Central memory CD8-positive, alpha-beta T cell (primary cell): Measurements from ENCODE around the gene MYH6.

Experiments
- ATAC-seq: fragments of 150-1000 bp; cut with Tn5 transposase; replicated peaks from 2 replicates; pipeline ENCODE4 v1.10.0; 2022; ENCODE audit warnings: mild to moderate bottlenecking, moderate FRiP score, moderate number of reproducible peaks; ENCODE audit not compliant: poor library complexity, severe bottlenecking; ENCODE audit errors: extremely low read depth
- DNase-seq, 2 donors: peaks; one replicate each; pipeline ENCODE4 v3.0.0; 2021; ENCODE audit warnings: low spot score in 2 of 2
- H3K27ac Mint-ChIP-seq: one replicate; pipeline ENCODE4 v1.8.0; 2022; ENCODE audit warnings: low read depth, mild to moderate bottlenecking, moderate library complexity, mixed read lengths
- H3K27me3 Mint-ChIP-seq: one replicate; pipeline ENCODE4 v1.8.0; 2022; ENCODE audit warnings: mixed read lengths
- H3K36me3 Mint-ChIP-seq: one replicate; pipeline ENCODE4 v1.8.0; 2022; ENCODE audit warnings: mild to moderate bottlenecking, moderate library complexity, mixed read lengths; ENCODE audit not compliant: insufficient read depth
- H3K4me1 Mint-ChIP-seq: one replicate; pipeline ENCODE4 v1.8.0; 2022; ENCODE audit warnings: mixed read lengths
- H3K4me3 Mint-ChIP-seq: one replicate; pipeline ENCODE4 v1.8.0; 2022; ENCODE audit warnings: mild to moderate bottlenecking, moderate library complexity, mixed read lengths
- H3K9me3 Mint-ChIP-seq: one replicate; pipeline ENCODE4 v1.8.0; 2022; ENCODE audit warnings: mixed read lengths

The MYH6 gene

DNA sequence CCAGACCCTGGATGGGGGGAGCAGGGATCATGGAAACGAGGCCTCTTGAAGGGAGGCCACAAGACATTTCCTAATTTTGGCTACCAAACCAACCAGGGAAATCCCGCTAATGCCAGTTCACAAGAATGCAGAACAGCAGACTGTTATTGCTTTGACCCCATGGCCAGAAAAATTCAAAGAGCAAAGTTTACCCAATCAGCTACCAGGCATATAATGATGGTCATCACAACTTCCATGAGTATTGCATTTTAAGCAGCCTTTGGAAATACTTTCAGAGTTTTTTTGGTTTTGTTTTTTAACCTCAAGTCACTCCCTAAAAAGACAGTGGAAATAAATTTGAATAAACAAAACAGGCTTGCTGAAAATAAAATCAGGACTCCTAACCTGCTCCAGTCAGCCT, 35.6 kb downstream of the MYH6 start, which contains the start of gene IL25:
Gene IL25 (plus strand): TSS at position 301 of the 400 bp plus-strand sequence.
- H3K4me3 Mint-ChIP-seq: no peak within 1 kb of the TSS
- peaks cover 1% of the 10 kb centered on the region for H3K36me3 Mint-ChIP-seq
- H3K27ac Mint-ChIP-seq: no peak within 1 kb of the TSS
- DNase-seq: no peak
- H3K27me3 Mint-ChIP-seq: peaks cover 33% of the 10 kb centered on the region
- ATAC-seq: no peak
- no peaks in the 10 kb centered on the region for H3K4me1 Mint-ChIP-seq
- no peaks in the 10 kb centered on the region for H3K9me3 Mint-ChIP-seq

DNA sequence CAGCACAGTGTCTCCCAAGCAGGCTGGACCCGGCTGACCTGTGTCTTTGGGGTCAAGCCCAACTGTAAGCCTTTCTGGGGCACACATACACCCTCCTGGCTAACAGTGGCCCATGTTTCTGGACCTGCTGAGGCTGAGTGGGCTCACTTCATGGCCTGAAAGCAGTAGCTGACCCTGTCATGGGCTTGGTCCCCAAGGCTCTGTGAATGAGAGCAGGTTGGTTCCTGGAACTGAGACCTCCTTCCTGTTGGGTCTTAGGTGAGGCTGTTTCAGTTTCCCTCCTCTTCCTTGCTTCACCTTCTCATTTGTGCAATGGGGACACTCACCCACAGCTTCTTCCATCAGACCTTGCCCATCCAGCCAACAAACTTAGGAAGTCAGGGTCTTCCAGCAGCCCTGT, 36.2 kb downstream of the MYH6 start:
- Mint-ChIP-seq H3K4me1 (no peaks in the 10 kb centered on the region), H3K9me3 (no peaks in the 10 kb centered on the region), H3K36me3 (peaks cover 1% of the 10 kb centered on the region), H3K27me3 (peaks cover 33% of the 10 kb centered on the region), H3K27ac (no peak overlapping the region), H3K4me3 (no peak overlapping the region)
- ATAC-seq (no peak), DNase-seq (no peak)

DNA sequence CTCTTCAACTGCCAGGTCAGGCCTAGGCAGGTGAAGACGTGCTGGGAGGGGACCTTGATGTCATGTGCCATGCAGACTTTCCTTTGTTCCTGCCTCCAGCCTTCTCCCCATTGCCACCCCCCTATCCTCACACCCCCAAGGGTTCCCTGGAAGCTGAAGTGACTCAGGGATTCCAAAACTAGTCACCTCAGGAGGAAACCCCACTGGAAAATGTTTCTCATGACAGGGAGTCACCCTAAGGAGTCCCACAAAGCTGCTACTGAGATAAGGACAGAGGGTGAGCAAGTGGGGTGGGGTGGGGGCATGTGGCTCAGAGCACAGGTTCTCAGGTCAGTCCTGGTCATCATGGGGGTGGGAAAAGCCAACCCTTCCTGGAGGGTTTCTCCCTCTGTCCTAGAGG, 37.9 kb downstream of the MYH6 start:
- H3K27ac Mint-ChIP-seq: no peak overlapping the region
- H3K9me3 Mint-ChIP-seq: no peaks in the 10 kb centered on the region
- no peaks in the 10 kb centered on the region for H3K4me1 Mint-ChIP-seq
- H3K4me3 Mint-ChIP-seq: no peak overlapping the region
- ATAC-seq (no peak), DNase-seq (no peak)
- H3K36me3 Mint-ChIP-seq: peaks cover 1% of the 10 kb centered on the region
- H3K27me3 Mint-ChIP-seq: peaks cover 37% of the 10 kb centered on the region

DNA sequence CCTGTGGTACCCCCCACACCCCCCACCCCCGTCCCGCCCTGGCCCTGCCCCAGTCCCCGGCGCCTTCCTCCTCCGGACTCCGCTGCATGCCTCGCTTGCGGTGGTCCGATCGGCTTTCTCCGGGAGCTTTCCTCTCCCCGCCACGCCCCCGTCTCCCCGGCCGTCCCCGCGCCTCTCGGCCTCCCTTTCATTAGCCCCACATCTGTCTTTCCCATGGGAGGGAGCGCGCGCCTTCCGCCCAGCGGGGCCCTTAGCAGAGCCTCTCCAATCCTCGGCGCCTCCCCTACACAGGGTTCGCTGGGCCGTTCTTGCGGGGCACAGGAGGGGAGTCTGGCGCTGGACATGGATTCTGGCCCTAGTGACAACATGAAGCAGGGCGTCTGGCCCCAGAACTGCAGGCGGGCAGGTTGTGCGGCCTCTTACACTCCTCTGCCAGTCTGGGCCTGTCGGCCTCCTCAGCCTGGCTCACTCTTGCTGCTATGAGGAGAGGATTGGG, 41.6 kb downstream of the MYH6 start:
- ATAC-seq: no peak
- H3K4me1 Mint-ChIP-seq: peaks cover 6% of the 10 kb centered on the region

DNA sequence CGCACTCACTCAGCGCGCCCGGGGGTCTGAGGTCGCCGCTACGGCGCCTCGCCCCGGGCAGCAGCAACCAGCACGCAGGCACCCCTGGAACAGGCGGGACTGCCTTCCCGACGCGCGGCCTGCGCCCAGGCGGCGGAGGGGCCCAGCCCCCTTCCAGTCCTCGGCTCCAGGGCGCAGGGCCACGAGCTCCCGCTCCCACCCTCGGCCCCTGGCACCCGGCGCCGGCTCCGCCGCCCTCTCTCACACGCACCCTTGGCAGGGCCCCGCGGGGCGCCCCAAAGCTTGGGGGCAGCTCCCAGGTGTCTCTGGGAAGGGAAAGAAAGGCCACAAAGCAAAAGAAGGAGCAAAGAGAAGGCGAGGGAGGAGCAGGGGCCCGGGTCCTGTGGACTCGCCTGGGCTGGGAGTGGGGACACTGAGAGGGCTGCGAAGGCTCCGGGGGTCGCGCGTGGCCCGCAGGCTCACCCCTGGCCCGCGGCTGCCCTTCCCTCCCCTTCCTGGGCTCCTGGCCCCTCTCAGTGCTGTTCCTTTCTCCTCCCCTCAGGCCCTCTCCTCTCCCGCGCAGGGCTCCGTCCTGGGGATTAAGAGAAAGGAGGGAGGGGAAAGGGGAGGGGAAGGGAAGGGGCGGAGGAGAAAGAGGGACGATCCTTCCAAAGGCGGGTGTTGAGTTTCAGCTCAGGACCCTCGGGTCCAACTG, 42.2 kb downstream of the MYH6 start:
- DNase-seq: no peak
- no peak overlapping the region for H3K4me3 Mint-ChIP-seq
- no peaks in the 10 kb centered on the region for H3K36me3 Mint-ChIP-seq
- no peak overlapping the region for H3K27ac Mint-ChIP-seq
- H3K27me3 Mint-ChIP-seq: peaks cover 39% of the 10 kb centered on the region
- H3K9me3 Mint-ChIP-seq: no peaks in the 10 kb centered on the region
- H3K4me1 Mint-ChIP-seq: peaks cover 6% of the 10 kb centered on the region
- no peak for ATAC-seq

More for the DNA sequence above, 41.6 kb downstream of the MYH6 start:
- Mint-ChIP-seq H3K27ac (no peak overlapping the region), H3K27me3 (peaks cover 45% of the 10 kb centered on the region), H3K4me3 (no peak overlapping the region), H3K36me3 (no peaks in the 10 kb centered on the region), H3K9me3 (no peaks in the 10 kb centered on the region)
- DNase-seq: no peak

DNA sequence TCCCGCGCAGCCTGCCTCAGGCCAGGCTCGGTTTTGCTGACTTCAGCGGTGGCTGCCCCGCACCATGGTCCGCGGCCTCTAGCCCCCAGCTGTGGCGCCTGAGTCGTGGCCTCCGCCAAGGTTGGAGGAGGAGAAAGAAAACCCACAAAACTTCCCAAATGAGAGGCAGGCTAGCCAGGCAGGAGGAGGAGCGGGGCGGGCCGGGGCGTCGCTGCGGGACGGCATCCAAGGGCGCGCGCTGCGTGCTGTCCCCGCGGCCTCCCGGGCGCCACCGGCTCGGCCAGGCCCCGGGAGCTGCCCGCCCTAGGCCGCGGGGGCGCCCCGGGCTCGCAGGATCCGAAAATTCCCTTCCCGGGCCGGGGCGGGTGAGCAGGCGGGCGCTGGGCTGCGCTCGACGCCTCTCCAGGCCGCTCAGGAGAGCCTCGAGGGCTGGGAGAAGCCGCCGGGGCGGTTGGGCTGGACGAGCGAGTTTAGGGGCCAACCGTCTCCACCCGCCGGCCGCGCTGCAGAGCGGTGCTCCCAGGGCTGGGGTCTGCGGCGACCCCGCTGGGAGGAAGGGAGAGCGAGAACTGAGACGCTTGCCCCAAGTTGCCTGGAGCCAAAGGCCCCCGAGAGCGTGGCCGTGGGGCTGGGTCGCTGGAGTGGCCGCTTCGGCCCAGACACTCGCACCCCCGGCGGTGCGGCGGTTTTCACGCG, 42.9 kb downstream of the MYH6 start, which contains the start of gene EFS:
Gene EFS (minus strand): TSS at position 137 of the 696 bp plus-strand sequence. CDS start 147 bp downstream, outside the sequence.
- H3K9me3 Mint-ChIP-seq: no peaks in the 10 kb centered on the region
- no peaks in the 10 kb centered on the region for H3K36me3 Mint-ChIP-seq
- H3K27ac Mint-ChIP-seq: no peak within 1 kb of the TSS
- ATAC-seq (no peak), DNase-seq (no peak)
- peaks cover 43% of the 10 kb centered on the region for H3K27me3 Mint-ChIP-seq
- H3K4me3 Mint-ChIP-seq: no peak within 1 kb of the TSS
- H3K4me1 Mint-ChIP-seq: peaks cover 6% of the 10 kb centered on the region

DNA sequence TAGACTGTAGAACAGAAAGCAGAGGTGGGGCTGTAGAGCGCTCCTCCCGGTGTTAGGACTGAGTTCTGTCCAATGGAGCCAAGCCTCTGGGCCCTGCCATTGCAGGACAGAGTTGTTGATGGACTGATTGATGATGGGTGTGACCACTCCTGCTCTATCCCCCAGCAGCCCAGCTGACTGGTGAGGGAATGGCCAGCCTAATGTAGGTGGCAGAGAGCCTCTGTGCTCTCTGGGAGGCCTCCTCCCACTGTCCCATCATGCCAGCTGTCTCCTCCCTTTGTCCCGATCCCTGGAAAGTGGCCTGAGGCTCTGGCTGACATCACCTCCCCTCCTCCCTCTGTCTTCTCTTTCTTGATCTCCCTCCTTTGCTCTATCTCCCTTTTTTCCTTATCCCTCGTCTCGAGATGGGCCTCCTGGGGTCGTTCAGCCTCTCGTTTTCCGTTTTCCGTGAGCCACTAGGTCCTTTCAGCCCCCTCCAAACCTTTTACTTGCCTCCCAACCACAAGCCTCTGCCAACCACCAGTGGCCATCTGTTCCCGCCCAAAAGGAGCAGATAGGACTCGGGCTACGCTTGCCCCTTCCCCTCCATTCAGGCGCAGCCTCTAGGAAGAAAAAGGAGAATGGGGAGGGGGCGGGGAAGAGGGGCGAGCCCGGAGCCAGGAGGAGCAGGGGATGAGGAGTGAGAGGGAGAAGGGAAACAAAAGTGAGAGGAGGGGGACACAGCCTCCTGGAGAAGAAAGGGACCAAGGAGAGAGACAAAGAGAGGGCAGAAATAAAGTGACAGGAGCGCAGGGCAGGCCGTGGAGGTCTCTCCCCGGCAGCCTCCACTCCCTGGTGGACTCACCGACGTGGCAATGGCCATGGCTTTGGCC, 43.7 kb downstream of the MYH6 start:
- no peak overlapping the region for H3K4me3 Mint-ChIP-seq
- H3K4me1 Mint-ChIP-seq: peaks cover 6% of the 10 kb centered on the region
- no peaks in the 10 kb centered on the region for H3K36me3 Mint-ChIP-seq
- no peak for DNase-seq
- no peak overlapping the region for H3K27ac Mint-ChIP-seq
- peaks cover 49% of the 10 kb centered on the region for H3K27me3 Mint-ChIP-seq
- no peaks in the 10 kb centered on the region for H3K9me3 Mint-ChIP-seq
- no peak for ATAC-seq

DNA sequence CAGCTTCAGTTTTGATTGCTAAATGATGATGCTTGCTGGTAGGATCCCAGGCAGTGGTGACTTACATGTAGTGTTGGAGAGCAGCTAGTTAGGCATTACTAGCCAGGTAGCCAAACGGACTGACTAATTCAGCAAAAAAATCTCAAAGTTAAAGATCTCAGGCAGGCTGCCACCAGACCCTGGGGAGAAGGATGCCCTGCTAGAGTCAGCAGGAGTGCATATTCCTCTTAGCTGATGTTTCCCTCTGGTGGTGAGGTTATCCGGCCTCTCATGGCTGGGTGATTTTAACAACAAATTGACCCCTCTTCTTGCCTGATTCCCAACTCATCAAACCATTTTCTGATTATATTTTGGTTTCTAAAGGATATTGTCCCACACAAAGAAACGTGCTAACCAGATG, 45.9 kb downstream of the MYH6 start:
- Mint-ChIP-seq H3K36me3 (no peaks in the 10 kb centered on the region), H3K27ac (no peak overlapping the region), H3K9me3 (no peaks in the 10 kb centered on the region), H3K27me3 (peaks cover 40% of the 10 kb centered on the region), H3K4me1 (peaks cover 6% of the 10 kb centered on the region), H3K4me3 (no peak overlapping the region)
- ATAC-seq (no peak), DNase-seq (no peak)

DNA sequence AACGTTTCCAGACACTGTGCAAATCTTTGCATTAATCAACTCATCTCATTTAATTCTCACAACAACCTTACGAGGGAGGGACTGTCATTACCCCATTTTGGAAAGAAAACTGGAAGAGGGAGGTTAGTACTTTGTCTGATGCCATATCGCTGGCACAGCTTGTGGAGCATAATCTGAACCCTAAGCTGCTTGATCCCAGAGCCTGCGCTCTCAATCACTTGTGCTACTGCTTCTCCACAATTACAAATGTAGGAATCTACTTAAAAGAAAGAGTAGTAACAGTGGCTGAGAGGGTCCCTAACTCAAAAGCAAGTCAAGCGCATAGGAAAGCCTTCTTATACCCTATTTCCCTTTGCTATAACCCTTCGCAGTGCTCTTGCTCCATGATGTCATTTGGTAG, 46.3 kb downstream of the MYH6 start:
- peaks cover 36% of the 10 kb centered on the region for H3K27me3 Mint-ChIP-seq
- no peak for ATAC-seq
- no peak overlapping the region for H3K4me3 Mint-ChIP-seq
- peaks cover 6% of the 10 kb centered on the region for H3K4me1 Mint-ChIP-seq
- H3K36me3 Mint-ChIP-seq: no peaks in the 10 kb centered on the region
- DNase-seq: no peak
- no peaks in the 10 kb centered on the region for H3K9me3 Mint-ChIP-seq
- no peak overlapping the region for H3K27ac Mint-ChIP-seq

DNA sequence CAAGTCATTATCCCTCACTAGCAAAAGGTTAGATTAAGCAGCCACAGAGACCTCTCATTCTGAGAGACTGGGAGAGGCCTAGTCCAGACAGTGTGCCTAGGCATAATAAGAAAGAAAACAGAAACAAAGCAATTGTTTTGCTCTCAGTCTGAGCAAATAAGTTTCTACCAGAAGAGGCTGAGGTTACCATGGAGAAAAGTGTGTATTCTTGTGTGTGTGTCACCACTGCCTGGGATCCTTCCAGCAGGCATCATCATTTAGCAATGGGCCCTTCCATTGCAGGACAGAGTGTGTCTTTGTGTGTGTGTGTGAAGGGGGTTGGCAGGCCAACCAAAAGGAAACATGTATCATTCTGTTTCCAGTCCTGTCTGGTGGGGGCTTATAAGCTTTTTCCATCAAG, 46.8 kb downstream of the MYH6 start:
- no peak overlapping the region for H3K4me3 Mint-ChIP-seq
- no peak for DNase-seq
- no peak overlapping the region for H3K27ac Mint-ChIP-seq
- no peaks in the 10 kb centered on the region for H3K36me3 Mint-ChIP-seq
- H3K27me3 Mint-ChIP-seq: peaks cover 34% of the 10 kb centered on the region
- H3K4me1 Mint-ChIP-seq: peaks cover 6% of the 10 kb centered on the region
- no peaks in the 10 kb centered on the region for H3K9me3 Mint-ChIP-seq
- no peak for ATAC-seq

DNA sequence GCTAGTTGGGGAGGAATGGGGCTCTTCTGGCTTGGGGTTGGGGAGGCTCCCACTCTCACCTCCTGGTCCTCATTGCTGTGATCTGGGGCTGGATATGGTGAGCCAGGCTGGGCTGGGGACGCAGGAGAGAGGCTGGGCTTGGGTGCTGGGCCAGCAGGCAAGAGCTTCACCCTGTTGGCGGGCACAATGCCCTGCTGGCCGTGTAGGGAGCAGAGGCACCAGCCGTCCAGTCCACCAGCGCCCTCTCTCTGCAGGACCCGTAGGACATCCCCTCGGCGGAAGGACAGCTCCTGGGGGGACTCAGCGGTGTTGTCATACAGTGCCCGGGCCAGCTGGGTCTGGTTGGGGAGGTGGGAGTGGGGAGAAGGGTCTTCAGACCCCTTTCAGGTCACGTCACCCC, 47.6 kb downstream of the MYH6 start:
- Mint-ChIP-seq H3K9me3 (no peaks in the 10 kb centered on the region), H3K4me1 (peaks cover 6% of the 10 kb centered on the region), H3K27me3 (peaks cover 43% of the 10 kb centered on the region), H3K4me3 (no peak overlapping the region), H3K36me3 (no peaks in the 10 kb centered on the region), H3K27ac (no peak overlapping the region)
- no peak for ATAC-seq
- no peak for DNase-seq

DNA sequence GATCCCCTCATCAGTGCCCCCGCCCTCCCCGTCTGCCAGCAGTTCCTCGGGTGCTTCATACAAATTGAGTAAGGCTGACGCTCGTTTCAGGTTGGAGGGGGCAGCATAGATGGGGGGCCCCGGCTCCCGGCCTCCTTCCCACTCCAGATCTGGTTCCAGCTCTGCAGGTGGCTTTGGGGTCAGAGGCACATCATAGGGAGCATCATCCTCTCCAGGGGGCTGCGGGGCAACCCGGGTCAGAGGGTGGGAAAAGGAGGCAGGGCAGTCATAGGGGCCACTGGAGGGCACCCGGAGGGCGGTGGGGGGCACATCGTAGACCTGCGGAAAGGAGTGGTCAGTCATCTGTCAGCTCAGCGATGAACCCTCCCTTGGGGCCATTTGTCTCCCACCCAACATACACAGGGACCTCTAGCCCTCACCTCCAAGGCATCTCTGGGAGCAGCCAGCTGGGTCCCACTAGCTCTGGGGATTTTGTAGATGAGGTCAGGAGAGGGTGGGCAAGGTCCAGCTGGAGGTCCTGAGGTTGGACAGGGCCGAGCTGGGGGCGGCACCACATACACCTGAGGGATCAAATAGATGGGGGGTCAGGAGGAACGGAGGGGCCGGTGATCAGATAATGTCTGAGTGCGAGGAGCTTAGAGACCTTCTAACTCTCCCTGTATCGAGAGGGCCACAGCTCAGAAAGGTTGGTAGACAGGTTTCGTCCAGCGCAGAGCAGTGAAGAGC, 48.2 kb downstream of the MYH6 start:
- no peak for DNase-seq
- no peak for ATAC-seq
- H3K27me3 Mint-ChIP-seq: peaks cover 47% of the 10 kb centered on the region

More for the DNA sequence above, 48.2 kb downstream of the MYH6 start:
- Mint-ChIP-seq H3K36me3 (no peaks in the 10 kb centered on the region), H3K27ac (no peak overlapping the region), H3K4me3 (no peak overlapping the region), H3K9me3 (no peaks in the 10 kb centered on the region), H3K4me1 (peaks cover 6% of the 10 kb centered on the region)
